Lower leg skin (tissue), 3 donors: ENCODE results near the gene GALNT3.

Experiments used
- POLR2A ChIP-seq, 2 donors: fragments of 450-650 bp; IDR thresholded peaks; one replicate each; pipeline ENCODE4 v1.6.1; 2016 to 2017; ENCODE audit warnings: antibody characterized with exemption in 2 of 2, mild to moderate bottlenecking in 1 of 2, moderate library complexity in 1 of 2
- TF ChIP-seq, protein P1 (sequence below), 3 donors: fragments of 450-650 bp; IDR thresholded peaks; one replicate each; pipeline ENCODE4 v1.5.1; 2016; ENCODE audit warnings: antibody characterized with exemption in 3 of 3, mild to moderate bottlenecking in 3 of 3, moderate library complexity in 2 of 3

DNA sequence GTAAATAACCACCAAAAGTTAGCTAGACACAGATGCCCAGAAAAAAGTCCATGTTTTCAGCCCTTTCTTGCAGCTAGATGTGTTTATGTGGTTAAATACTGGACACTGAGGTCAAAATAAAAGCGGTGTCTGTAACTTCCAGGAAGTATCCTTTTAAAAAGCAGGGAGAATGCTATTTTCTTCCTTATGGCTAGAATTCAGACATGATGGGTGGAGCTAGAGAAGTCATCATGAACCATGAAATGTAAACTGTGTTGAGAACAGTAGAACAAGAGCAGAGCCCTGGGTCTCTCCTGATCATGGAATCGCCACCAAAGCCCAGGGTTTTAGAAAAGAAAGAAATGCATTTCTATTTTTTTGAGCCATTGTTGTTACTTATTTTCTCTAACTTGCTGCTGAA, 41.3 kb upstream of the GALNT3 start:
- TF ChIP-seq, protein P1, sequence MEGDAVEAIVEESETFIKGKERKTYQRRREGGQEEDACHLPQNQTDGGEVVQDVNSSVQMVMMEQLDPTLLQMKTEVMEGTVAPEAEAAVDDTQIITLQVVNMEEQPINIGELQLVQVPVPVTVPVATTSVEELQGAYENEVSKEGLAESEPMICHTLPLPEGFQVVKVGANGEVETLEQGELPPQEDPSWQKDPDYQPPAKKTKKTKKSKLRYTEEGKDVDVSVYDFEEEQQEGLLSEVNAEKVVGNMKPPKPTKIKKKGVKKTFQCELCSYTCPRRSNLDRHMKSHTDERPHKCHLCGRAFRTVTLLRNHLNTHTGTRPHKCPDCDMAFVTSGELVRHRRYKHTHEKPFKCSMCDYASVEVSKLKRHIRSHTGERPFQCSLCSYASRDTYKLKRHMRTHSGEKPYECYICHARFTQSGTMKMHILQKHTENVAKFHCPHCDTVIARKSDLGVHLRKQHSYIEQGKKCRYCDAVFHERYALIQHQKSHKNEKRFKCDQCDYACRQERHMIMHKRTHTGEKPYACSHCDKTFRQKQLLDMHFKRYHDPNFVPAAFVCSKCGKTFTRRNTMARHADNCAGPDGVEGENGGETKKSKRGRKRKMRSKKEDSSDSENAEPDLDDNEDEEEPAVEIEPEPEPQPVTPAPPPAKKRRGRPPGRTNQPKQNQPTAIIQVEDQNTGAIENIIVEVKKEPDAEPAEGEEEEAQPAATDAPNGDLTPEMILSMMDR (IDR thresholded peaks at IDR 0.05): no peak
- TF ChIP-seq POLR2A (IDR thresholded peaks at IDR 0.05): no peak
